ENCODE data around the gene ACTR1A.
A peak's percentile ranks its signal among the peaks of the same experiment; 100 is the strongest.
"Not testable (repeated sequence)": the region's sequence is repeated elsewhere in the genome, so short reads cannot be mapped to it uniquely, and the experiment has no call there.

The ACTR1A gene

GRCh38 chr10:102542800-102543418 is 40.4 kb upstream of the ACTR1A start:
- DNase-seq (ENCODE audit: low spot score): no peak

GRCh38 chr10:102540023-102540422 is 37.5 kb upstream of the ACTR1A start:
- TF ChIP-seq CTCF (IDR thresholded peaks at IDR 0.05; ENCODE audit: extremely low read depth, missing control alignments): no peak

More at GRCh38 chr10:102542800-102543418, 40.4 kb upstream of the ACTR1A start:
- no peak for TF ChIP-seq CTCF (IDR thresholded peaks at IDR 0.05; ENCODE audit: extremely low read depth, missing control alignments)

GRCh38 chr10:102538811-102539210 is 36.3 kb upstream of the ACTR1A start:
- DNase-seq (ENCODE audit: low spot score): no peak
- no peak for TF ChIP-seq CTCF (IDR thresholded peaks at IDR 0.05; ENCODE audit: extremely low read depth, missing control alignments)

More at GRCh38 chr10:102540023-102540422, 37.5 kb upstream of the ACTR1A start:
- peak; percentile 35 for DNase-seq (ENCODE audit: low spot score)

- no peak for TF ChIP-seq CTCF (IDR thresholded peaks at IDR 0.05; ENCODE audit: extremely low read depth, missing control alignments)
- DNase-seq (ENCODE audit: low spot score): no peak
Observed at GRCh38 chr10:102537948-102538347, 35.4 kb upstream of the ACTR1A start.

- no peak for TF ChIP-seq CTCF (IDR thresholded peaks at IDR 0.05; ENCODE audit: extremely low read depth, missing control alignments)
- no peak for DNase-seq (ENCODE audit: low spot score)
Observed at GRCh38 chr10:102537367-102537766, 34.9 kb upstream of the ACTR1A start.

- TF ChIP-seq CTCF (IDR thresholded peaks at IDR 0.05; ENCODE audit: extremely low read depth, missing control alignments): no peak
- no peak for DNase-seq (ENCODE audit: low spot score)
Observed at GRCh38 chr10:102535481-102536147, 33.1 kb upstream of the ACTR1A start.

- DNase-seq (ENCODE audit: low spot score): not testable (repeated sequence)
Observed at GRCh38 chr10:102534966-102535365, 32.5 kb upstream of the ACTR1A start.

GRCh38 chr10:102534333-102534732 is 31.8 kb upstream of the ACTR1A start:
- TF ChIP-seq CTCF (IDR thresholded peaks at IDR 0.05; ENCODE audit: extremely low read depth, missing control alignments): no peak
- DNase-seq (ENCODE audit: low spot score): no peak
